ENCODE data around the gene ARHGAP10. TPM values are rescaled to one million over a fixed set of nuclear protein-coding genes. Genes with fewer than 3 reads are reported as not detected.

Gene ARHGAP10
- total RNA-seq, 6 experiments from 2014 or later: 5.5 to 13.3 (median 10.4) TPM

DNA sequence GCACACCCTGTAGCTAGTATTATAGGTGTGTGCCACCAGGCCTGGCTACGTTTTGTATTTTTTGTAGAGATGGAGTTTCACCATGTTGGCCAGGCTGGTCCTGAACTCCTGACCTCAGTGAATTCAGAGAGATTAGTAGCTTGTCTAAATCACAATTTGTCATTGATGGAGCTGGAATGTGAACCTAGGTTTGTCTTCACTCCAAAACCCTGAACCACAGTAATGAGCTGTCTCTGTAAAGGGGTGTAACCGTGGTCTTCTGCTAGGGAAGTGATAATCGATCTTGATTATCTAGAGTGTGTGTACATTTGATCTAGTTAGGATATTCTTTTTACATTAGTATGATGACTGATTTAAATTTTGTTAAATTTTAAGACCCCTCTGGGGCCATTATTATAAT lies 8.3 kb downstream of the ARHGAP10 start:
- no peaks in the 10 kb centered on the region for H3K36me3 ChIP-seq
- WGBS (ENCODE audit: insufficient coverage, low coverage, low lambda C conversion rate, missing lambda C conversion rate): 66% methylated on average over 2 of the region's 3 CpGs
- H3K27ac ChIP-seq: no peak overlapping the region
- intact Hi-C loops (cut with DNase I): no loop called here
- ATAC-seq (no peak), DNase-seq (no peak)
- TF ChIP-seq, protein P1, sequence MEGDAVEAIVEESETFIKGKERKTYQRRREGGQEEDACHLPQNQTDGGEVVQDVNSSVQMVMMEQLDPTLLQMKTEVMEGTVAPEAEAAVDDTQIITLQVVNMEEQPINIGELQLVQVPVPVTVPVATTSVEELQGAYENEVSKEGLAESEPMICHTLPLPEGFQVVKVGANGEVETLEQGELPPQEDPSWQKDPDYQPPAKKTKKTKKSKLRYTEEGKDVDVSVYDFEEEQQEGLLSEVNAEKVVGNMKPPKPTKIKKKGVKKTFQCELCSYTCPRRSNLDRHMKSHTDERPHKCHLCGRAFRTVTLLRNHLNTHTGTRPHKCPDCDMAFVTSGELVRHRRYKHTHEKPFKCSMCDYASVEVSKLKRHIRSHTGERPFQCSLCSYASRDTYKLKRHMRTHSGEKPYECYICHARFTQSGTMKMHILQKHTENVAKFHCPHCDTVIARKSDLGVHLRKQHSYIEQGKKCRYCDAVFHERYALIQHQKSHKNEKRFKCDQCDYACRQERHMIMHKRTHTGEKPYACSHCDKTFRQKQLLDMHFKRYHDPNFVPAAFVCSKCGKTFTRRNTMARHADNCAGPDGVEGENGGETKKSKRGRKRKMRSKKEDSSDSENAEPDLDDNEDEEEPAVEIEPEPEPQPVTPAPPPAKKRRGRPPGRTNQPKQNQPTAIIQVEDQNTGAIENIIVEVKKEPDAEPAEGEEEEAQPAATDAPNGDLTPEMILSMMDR (IDR thresholded peaks at IDR 0.05): no peak
- no peak for TF ChIP-seq POLR2A (IDR thresholded peaks at IDR 0.05)
- no peaks in the 10 kb centered on the region for H3K9me3 ChIP-seq
- H3K4me1 ChIP-seq: no peaks in the 10 kb centered on the region
- H3K27me3 ChIP-seq: no peaks in the 10 kb centered on the region
- H3K4me3 ChIP-seq: no peak overlapping the region

DNA sequence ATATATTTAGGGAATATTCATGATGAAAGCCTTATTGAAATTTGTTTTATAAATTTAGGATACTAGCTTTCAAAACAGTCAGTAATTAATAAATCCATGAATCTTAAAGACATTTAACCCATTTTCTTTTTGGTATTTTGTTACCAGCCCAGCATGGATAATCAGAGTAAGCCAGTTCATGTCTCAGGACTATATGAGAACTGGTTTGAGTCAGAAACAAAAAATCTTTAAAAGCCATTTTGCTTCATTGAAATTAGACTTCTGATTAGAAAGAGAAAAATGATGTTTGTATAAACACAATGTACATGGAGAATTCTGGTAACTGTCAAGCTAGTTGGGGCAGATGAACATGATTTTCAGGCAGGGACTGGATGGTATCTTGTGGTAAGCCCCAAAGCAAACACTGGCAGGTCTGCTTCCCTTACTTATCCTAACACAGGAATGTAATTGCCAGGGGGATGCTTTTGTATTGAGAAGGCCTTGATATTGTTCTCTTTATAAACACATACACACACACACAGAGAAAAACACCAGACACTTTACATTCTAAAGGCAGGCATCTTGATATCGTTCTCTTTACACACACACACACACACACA lies 9.4 kb downstream of the ARHGAP10 start:
- TF ChIP-seq, protein P1 (IDR thresholded peaks at IDR 0.05): no peak
- no peak for TF ChIP-seq POLR2A (IDR thresholded peaks at IDR 0.05)
- intact Hi-C loops (cut with DNase I): no loop called here
- no peaks in the 10 kb centered on the region for H3K27me3 ChIP-seq
- no peak overlapping the region for H3K4me3 ChIP-seq
- H3K9me3 ChIP-seq: no peaks in the 10 kb centered on the region
- WGBS (ENCODE audit: insufficient coverage, low coverage, low lambda C conversion rate, missing lambda C conversion rate): 91% methylated on average over 1 of the region's 1 CpG
- ATAC-seq: no peak
- H3K4me1 ChIP-seq: no peaks in the 10 kb centered on the region
- H3K36me3 ChIP-seq: no peaks in the 10 kb centered on the region
- no peak for DNase-seq
- no peak overlapping the region for H3K27ac ChIP-seq

DNA sequence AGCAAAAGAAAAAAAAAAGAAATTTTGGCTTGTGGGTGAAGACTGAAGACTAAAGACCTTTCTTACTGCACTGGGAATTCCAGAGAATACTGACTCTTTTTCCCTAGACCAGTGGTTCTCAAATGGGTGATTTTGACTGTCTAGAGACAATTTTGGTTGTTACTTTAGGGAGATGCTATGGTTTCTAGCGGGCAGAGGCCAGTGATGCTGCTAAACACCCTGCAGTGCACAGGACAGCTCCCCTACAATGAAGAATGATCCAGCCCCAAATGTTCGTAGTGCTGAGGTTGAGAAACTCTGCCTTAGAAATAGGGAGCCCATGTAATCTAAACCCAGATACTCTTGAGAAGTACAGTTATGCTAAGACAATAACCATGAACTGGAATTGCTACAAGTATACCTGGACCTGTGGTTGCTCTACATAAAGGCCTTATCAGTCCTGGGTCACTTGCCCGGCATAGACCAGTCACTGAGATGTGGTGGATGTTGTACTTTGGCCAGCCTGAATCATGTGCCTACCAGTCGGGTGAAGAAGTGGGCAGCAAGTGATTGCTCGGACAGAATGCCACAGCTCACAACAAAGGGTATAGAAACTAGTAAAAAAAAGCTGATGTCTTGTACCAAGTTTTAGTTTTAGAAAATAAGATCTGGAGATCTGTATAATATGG lies 16.0 kb downstream of the ARHGAP10 start:
- no peaks in the 10 kb centered on the region for H3K36me3 ChIP-seq
- peak in 2 of 3 donors; percentile 51 to 57 for DNase-seq
- H3K4me1 ChIP-seq: no peaks in the 10 kb centered on the region
- H3K9me3 ChIP-seq: no peaks in the 10 kb centered on the region
- peak; percentile 87 to 99 (median 98) for ATAC-seq
- no peak overlapping the region for H3K4me3 ChIP-seq
- intact Hi-C loops (cut with DNase I): no loop called here
- no peaks in the 10 kb centered on the region for H3K27me3 ChIP-seq
- 43% methylated on average over 4 of the region's 5 CpGs for WGBS (ENCODE audit: insufficient coverage, low coverage, low lambda C conversion rate, missing lambda C conversion rate)
- no peak overlapping the region for H3K27ac ChIP-seq
- TF ChIP-seq, protein P1 (IDR thresholded peaks at IDR 0.05): no peak
- TF ChIP-seq POLR2A (IDR thresholded peaks at IDR 0.05): no peak

DNA sequence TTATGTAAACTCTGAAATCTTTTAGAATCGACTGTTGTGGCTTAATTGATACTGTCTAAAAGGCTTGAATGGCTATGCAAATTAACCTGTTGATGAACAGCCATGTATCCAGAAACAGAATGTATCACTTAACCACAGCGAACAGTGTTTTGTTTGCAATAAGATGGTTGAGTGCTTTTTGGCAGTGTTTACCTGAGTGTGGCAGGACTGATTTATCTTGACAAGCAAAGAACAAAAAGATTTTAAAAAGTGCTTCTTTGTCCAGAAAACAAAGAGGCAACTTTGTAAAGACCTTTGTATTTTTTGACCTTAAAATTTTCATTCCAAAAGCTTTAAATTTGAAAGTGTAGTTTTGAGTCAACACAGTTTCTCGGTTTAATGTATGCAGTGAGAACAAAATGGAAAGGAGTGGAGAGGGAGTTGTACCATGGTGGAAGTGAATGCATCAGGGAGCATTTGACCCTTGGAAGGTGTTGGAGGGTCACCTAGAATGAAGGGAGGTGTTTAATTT lies 18.0 kb downstream of the ARHGAP10 start:
- Histone ChIP-seq H3K4me3 (no peak overlapping the region), H3K36me3 (no peaks in the 10 kb centered on the region), H3K27me3 (no peaks in the 10 kb centered on the region), H3K27ac (no peak overlapping the region), H3K9me3 (no peaks in the 10 kb centered on the region), H3K4me1 (no peaks in the 10 kb centered on the region)
- ATAC-seq (no peak), DNase-seq (no peak)
- TF ChIP-seq, protein P1 (IDR thresholded peaks at IDR 0.05): no peak
- TF ChIP-seq POLR2A (IDR thresholded peaks at IDR 0.05): no peak
- intact Hi-C loops (cut with DNase I): no loop called here
- WGBS (ENCODE audit: insufficient coverage, low coverage, low lambda C conversion rate, missing lambda C conversion rate): 46% methylated on average over 3 of the region's 3 CpGs

Measured in right lobe of liver (tissue), 6 donors.